ENCODE data around the gene MRPS12. TPM values are rescaled to one million over a fixed set of nuclear protein-coding genes. Genes with fewer than 3 reads are reported as not detected.

MRPS12 gene
- total and polyA plus RNA-seq, 9 of the 15 experiments (the other 6 are each of a cell fraction or from before 2014, with no cell fraction given) = 8.1 to 174 (median 52.0) TPM

- TF ChIP-seq ETV6 (IDR thresholded peaks at IDR 0.05; ENCODE audit: borderline replicate concordance in 1 of 2, low read depth in 2 of 2, low read length in 1 of 2) = no peak
- TF ChIP-seq ETV6 (CRISPR knock-in tag; IDR thresholded peaks at IDR 0.05; ENCODE audit: borderline replicate concordance) = no peak
- no peak for TF ChIP-seq HBP1 (CRISPR knock-in tag; IDR thresholded peaks at IDR 0.05)
- TF ChIP-seq, protein P1, sequence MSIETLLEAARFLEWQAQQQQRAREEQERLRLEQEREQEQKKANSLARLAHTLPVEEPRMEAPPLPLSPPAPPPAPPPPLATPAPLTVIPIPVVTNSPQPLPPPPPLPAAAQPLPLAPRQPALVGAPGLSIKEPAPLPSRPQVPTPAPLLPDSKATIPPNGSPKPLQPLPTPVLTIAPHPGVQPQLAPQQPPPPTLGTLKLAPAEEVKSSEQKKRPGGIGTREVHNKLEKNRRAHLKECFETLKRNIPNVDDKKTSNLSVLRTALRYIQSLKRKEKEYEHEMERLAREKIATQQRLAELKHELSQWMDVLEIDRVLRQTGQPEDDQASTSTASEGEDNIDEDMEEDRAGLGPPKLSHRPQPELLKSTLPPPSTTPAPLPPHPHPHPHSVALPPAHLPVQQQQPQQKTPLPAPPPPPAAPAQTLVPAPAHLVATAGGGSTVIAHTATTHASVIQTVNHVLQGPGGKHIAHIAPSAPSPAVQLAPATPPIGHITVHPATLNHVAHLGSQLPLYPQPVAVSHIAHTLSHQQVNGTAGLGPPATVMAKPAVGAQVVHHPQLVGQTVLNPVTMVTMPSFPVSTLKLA (conservative IDR thresholded peaks at IDR 0.05) = peak; percentile 3 to 65; a peak in 2 of 4 replicates
- no peak for TF ChIP-seq KLF10 (CRISPR knock-in tag; IDR thresholded peaks at IDR 0.05)
- no peak for TF ChIP-seq ZSCAN32 (CRISPR knock-in tag; IDR thresholded peaks at IDR 0.05)
- no peak for TF ChIP-seq SRSF1 (IDR thresholded peaks at IDR 0.05; ENCODE audit: low read depth, low read length)
- no peak for TF ChIP-seq ZC3H4 (CRISPR knock-in tag; IDR thresholded peaks at IDR 0.05; ENCODE audit: borderline replicate concordance)
- TF ChIP-seq CHD4 (IDR thresholded peaks at IDR 0.05; ENCODE audit: insufficient read depth, insufficient replicate concordance, low read depth, low read length, poor library complexity, severe bottlenecking) = no peak
- TF ChIP-seq CTBP1 (IDR thresholded peaks at IDR 0.05; ENCODE audit: borderline replicate concordance) = no peak
- TF ChIP-seq NCOR1 (IDR thresholded peaks at IDR 0.05) = no peak
- TF ChIP-seq BDP1 (IDR thresholded peaks at IDR 0.05; ENCODE audit: insufficient read depth, insufficient read length) = no peak
- no peak for TF ChIP-seq POLR3A (IDR thresholded peaks at IDR 0.05; ENCODE audit: borderline replicate concordance, extremely low read depth, insufficient read depth, insufficient read length)
- no peak for TF ChIP-seq U2AF2 (optimal IDR thresholded peaks at IDR 0.05; ENCODE audit: low read depth, low read length)
- TF ChIP-seq ZNF253 (CRISPR knock-in tag; conservative IDR thresholded peaks at IDR 0.05) = no peak
- TF ChIP-seq EGR1 (conservative IDR thresholded peaks at IDR 0.05) = no peak
- TF ChIP-seq, protein P2, sequence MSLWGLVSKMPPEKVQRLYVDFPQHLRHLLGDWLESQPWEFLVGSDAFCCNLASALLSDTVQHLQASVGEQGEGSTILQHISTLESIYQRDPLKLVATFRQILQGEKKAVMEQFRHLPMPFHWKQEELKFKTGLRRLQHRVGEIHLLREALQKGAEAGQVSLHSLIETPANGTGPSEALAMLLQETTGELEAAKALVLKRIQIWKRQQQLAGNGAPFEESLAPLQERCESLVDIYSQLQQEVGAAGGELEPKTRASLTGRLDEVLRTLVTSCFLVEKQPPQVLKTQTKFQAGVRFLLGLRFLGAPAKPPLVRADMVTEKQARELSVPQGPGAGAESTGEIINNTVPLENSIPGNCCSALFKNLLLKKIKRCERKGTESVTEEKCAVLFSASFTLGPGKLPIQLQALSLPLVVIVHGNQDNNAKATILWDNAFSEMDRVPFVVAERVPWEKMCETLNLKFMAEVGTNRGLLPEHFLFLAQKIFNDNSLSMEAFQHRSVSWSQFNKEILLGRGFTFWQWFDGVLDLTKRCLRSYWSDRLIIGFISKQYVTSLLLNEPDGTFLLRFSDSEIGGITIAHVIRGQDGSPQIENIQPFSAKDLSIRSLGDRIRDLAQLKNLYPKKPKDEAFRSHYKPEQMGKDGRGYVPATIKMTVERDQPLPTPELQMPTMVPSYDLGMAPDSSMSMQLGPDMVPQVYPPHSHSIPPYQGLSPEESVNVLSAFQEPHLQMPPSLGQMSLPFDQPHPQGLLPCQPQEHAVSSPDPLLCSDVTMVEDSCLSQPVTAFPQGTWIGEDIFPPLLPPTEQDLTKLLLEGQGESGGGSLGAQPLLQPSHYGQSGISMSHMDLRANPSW (CRISPR knock-in tag; IDR thresholded peaks at IDR 0.05) = no peak
- no peak for TF ChIP-seq ELF4 (CRISPR knock-in tag; IDR thresholded peaks at IDR 0.05)
- no peak for TF ChIP-seq COPS2 (conservative IDR thresholded peaks at IDR 0.05)
- no peak for TF ChIP-seq GMEB1 (CRISPR knock-in tag; IDR thresholded peaks at IDR 0.05)
- 0 out of 2 replicates have a peak, but pooled peaks have one; percentile 70 for TF ChIP-seq CBFB (CRISPR knock-in tag; IDR thresholded peaks at IDR 0.05)
These were observed at the start of gene MRPS12 (continued) for GRCh38 chr19:38930776-38931520.
